HPDE6-E6E7 (cell line): Measurements from ENCODE around the gene MMP28.
A peak's percentile ranks its signal among the peaks of the same experiment; 100 is the strongest.

Experiments used
- DNase-seq: peaks from one replicate; pipeline ENCODE4 v3.0.0; 2011; ENCODE audit warnings: missing footprints; ENCODE audit errors: extremely low spot score

The MMP28 gene

DNA sequence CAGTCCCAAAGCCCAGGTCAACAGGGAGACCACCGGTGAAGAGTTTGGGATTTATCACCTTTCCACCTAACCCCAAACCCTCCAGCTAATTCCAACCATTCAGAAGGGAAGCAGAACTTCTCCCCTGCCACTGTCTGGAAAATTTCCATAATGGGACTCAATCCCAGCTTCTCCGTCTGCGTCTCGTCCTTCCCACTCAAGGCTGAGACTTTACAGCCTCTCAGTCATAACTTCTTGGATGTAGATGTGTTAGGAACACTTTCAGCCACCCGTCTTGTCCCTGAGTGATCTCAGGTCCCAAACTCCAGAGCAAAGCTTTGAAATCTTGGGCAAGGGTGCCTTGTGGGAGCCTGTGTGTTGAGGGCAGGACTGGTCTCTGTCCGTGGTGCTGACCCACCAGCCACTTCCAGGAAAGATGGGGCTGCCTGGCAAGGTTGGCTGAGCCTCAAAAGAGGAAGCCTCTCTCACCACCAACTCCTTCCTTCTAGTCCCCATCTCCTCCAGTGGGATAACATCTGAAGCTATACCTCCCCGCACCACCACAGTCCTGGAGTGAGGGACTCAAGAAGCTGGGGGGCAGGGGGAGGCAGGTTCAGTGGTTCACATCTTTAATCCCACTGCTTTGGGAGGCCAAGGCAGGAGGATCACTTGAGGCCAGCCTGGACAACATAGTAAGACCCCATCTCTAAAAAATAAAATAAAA, 51.7 kb downstream of the MMP28 start:
- no peak for DNase-seq

DNA sequence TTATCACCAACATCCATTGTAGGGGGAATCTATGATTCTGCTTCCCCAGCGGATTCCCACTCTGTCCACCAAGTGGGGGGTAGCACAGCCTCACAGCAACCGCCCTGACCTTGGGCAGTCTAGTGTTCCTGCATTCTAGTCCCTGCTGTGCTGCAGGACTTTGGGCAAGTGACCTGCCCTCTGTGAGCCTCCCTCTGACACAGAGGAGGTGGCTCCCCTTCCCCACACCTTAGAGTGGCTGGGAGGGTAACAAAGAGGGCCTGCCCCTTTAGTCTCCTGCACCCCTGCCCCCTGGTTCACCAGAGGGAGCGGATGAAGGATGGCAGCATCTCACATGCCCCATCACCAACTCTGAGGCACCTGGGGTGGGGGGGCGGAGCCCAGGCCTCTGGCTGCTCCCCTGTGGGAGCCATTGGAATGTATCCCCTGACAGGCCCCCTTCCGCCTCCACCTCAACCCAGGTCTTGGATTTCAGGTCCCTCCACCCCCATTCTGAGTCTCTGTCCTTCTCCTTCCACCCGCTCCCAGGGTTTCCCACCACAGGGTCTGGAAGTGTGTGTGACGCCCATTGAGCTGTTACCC, 52.5 kb downstream of the MMP28 start:
- DNase-seq = no peak

- no peak for DNase-seq
Observed at GRCh38 chr17:35742496-35742895, 52.9 kb downstream of the MMP28 start.

DNA sequence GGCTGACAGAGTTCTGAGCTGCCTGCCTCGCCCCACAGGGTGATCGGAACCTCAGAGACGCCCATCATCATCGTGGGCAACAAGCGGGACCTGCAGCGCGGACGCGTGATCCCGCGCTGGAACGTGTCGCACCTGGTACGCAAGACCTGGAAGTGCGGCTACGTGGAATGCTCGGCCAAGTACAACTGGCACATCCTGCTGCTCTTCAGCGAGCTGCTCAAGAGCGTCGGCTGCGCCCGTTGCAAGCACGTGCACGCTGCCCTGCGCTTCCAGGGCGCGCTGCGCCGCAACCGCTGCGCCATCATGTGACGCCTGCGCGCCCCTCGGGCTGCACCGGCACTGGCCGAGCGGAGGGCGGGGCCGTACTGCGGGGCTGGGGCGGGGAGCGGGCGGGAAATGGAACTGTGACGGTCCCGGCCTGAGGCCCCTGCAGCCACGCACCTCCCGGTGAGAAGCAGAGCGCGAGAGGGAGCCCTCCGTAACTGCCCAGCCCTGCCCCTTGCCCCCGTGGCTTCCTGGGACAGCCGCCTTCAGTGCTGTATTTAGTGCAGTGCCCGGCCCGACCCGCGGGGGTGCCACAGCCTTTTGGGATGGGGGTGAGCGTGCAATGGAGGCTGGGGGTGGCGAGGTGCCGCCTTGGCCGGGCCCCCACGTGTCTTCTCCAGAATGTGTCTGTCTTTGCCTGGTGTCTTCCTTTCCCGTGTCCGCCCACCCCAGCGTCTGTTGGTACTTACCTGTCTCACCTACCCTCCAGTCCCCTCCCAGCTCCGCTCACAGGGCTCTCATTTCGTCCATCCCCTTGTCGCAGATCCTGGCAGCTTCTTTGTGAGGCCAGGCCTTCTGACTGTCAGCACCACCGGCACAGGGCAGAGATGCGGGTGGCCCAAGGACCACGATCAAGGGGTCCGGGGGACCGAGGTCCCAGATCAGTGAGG, 54.2 kb downstream of the MMP28 start:
- no peak for DNase-seq

GRCh38 chr17:35740216-35740615, 55.2 kb downstream of the MMP28 start:
- DNase-seq = no peak

DNA sequence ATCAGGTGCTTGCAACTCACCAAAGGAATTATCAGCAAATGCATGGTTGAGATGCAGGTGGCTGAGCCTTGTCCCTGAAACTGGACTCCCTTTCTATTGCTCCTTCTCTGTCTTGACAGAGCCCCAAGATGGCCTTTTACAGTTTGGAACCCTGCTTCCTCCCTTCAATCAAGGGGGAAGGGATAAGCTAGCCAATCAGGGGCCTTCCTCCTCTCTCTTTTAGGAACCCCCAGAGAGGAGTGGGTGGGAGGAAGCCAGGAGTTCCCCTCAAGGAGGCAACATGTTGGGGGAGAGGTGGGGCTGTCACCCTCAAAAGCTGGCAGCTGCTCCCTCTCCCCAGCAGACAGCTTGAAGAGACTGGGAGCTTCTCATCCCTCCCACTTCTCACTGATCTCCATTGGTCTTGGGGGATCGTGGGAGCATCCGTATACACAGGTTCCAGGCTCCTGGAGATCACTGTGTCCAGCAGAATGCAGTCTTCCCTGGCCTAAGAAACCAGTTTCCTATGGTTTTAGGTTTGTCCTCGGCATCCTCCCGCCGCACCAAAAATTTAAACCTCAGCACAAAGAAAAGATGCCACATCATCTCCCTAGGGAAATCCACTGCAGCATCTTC, 56.8 kb downstream of the MMP28 start:
- no peak for DNase-seq

GRCh38 chr17:35736236-35736635, 59.2 kb downstream of the MMP28 start:
- DNase-seq = no peak

- DNase-seq = no peak
Observed at GRCh38 chr17:35735036-35735805, 60.2 kb downstream of the MMP28 start.

DNA sequence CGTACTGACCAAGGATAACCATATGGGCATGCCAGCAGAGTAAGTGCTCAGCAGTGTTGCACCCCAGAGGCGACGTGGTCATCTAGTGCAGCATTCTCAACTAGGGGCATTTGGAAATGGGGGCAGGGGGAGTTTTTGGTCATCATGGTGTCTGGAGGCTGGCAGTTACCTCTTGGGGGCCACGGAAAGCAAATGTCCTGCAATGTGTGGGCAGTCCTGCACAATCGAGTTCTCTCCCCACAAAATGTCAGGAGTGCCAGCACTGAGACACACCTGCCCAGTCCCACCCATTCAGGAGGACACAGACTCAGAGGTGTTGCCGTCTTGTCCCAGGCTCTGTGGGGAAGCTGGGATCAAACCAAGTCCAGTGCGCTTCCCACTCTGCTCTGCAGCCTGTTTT, 61.0 kb downstream of the MMP28 start:
- no peak for DNase-seq

DNA sequence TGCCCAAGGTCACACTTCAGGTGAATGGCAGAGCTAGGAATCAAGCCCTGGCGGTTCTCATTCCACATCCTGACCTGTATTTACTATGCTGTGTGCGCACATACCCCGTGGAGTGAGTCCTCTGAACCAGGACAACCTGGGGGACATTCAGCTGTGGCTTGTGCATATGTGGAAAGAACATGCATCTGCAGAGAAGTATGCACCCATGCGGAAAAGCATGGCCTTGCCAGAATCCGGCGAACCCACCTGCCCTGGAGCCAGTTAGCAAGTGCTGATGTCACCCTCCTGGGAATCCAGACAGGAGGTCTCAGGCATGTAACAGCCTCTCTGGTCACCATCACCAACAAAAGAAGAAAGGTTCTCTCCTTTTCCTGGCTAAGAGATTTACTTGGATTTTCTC, 62.1 kb downstream of the MMP28 start:
- no peak for DNase-seq

DNA sequence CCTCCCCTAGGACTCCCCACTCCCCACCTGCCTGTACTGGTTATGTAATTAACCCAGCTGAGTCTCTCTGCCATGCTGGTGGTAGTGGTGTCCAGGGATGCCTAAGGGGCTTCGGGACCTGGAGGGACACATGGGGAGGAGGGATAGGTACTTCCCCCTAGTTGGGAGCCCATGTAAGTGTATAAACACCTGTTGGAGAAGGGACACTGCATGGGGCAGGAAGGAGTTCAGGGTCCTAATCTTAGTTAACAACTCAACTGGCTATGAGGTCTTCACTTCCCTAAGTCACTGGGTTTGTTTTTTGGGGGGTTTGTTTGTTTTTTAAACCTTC, 62.7 kb downstream of the MMP28 start:
- DNase-seq = no peak

DNA sequence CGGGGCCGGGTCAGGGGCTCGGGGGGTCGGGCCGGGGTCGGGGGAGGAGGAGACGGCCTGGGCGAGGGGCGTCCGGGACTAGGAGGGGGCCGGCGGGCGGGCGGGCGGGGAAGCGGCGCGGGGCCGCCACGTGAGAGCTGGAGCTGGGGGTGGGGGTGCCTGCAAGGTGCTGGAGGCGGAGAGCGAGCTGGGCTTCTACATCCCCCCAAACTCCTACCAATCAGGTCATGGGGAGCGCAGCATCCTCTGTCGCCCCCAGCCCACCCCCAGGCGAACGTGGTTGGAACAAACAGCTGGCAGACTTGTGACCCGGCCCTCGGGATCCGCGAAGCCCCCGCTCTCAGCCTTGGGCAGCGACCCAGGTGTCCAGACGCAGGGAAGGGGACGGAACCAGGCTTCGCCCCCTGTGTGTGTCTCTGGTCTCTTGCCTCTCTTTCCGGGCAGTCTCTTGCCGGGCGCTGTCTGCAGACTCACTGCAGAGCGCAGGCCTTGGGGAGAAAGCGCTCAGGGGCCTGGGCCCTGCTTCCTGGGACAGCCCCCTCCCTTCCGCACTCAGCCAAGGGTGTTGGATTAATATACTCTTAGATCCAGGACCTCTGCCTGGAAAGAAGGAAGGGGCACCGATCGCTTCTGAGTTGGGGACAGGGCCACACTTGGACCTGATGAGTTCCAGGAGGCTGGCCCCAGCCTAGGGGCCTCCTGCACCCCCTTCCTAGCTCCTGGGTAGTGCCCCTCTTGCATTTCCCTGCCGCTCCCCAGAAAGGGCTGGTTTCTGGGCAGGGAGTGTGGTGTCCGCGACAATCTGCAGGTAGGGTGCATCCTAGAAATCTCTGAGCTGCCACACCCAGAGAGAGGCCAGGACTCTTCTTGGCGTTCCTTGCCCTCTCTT, 63.3 kb downstream of the MMP28 start:
- no peak for DNase-seq

GRCh38 chr17:35731239-35731916, 64.1 kb downstream of the MMP28 start, which contains the start of gene RASL10B:
TSS of gene RASL10B (plus strand) at chr17:35731639. CDS start at chr17:35735185, 3,546 bp downstream.
- peak; percentile 65 for DNase-seq

DNA sequence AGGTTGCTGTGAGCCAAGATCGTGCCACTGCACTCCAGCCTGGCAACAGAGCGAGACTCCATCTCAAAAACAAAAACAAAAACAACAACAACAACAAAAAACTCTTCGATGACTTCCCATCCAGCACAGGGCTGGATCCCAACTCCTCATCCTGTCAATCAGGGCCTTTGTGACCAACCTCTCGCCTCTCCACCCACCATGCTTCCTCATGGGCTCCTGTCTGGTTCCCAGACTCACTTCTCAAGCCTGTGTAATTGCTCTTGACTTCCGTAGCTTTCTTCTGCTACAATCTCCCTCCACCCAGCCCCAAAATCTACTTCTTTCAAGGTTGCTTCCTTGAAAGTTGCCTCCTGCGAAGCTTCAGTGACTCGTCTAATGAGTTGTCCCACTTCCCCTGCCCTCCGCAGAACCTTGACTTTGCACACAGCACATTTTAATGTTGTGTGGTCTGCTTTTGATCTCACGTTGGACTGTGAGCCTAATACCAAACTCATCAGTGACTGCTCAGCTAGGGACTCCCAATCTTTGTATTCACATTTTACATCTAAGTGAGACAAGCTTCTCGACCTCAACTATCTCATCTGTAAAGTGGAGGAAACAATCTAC, 64.9 kb downstream of the MMP28 start:
- DNase-seq = no peak

DNA sequence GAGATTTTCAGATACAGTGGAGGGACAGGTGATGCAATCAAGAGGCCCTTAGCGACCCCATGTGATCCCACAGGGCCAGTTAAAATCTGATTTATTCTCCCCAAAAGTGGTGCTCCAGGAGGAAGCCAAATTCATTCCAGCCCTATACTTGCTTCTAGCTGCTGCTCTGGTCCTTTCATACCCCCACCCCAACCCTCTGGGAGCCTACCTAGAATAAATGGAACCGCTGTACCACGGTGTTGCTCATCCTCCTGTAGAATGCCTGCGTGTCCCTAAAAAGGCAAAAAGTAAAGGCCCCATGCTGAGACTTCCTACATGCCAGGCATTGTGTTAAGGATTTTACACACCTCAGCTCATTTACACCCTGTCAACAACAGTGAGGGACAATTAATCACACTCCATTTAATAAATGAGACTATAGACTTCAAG, 66.0 kb downstream of the MMP28 start:
- DNase-seq = no peak

DNA sequence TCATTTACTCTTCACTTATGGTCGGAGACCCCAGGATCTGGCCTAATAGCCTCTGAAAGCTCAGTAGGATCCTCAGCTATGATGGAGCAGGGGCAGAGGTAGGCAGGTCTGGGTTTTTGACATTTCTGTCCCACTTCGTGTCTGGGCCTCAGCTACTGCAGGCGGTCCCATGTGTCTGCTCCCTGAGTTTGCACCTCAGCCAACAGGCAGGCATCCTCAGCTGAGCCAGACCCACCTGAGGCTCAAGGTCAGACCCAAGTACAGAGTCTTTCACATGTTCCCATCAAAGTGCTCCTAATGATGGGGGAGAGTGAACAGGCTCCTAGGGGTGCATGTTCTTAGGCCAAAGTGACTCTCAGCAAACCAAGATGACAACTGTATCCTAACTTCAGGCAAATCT, 66.9 kb downstream of the MMP28 start:
- DNase-seq = no peak

- no peak for DNase-seq
Observed at GRCh38 chr17:35727635-35728034, 67.8 kb downstream of the MMP28 start.

DNA sequence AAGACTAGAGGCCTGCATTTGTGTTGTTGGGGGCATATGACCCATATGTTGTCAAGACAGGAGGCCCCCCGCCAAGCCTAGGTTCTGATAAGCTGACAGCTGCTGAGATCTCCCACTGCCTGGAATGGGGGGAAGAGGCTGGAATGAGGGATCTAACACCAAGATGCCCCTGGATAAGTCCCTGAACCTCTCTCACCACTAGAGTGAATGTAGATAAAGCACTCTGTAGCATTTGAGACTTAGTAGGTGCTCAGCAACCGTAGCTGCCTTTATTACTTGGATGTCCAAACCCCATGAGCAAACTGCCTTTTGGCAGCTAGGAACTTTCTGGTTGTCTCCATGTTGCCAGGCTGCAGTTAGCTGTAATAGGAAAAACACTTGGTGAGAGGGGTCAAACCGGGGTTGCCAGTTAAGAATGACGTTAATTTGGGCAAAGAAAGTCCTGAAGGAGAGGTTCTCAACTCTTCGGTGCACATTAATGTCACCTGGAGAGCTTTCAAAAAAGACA, 68.4 kb downstream of the MMP28 start:
- no peak for DNase-seq
